SW 1271 (cell line): ENCODE results near the gene DNAJB4.
"Not testable (repeated sequence)": the region's sequence is repeated elsewhere in the genome, so short reads cannot be mapped to it uniquely, and the experiment has no call there.

Experiments
- DNase-seq, 2 experiments: peaks; one replicate each; lab custom pipeline; 2025; lab: John Stamatoyannopoulos, UW

The DNAJB4 gene

GRCh38 chr1:78004719-78005447, at the start of gene DNAJB4:
Gene DNAJB4, plus strand, starts transcription at chr1:78004939. Its CDS starts 172 bp downstream, at chr1:78005111.
- DNase-seq = peak; percentile 69 to 95

GRCh38 chr1:77955709-77956108, 49.0 kb upstream of the DNAJB4 start:
- no peak for DNase-seq

GRCh38 chr1:77956464-77956863, 48.3 kb upstream of the DNAJB4 start:
- DNase-seq = no peak

- DNase-seq = no peak
Observed at GRCh38 chr1:77958391-77958790, 46.3 kb upstream of the DNAJB4 start.

GRCh38 chr1:77958850-77959249, 45.9 kb upstream of the DNAJB4 start:
- no peak for DNase-seq

GRCh38 chr1:77961392-77961791, 43.3 kb upstream of the DNAJB4 start:
- no peak for DNase-seq

- no peak for DNase-seq
Observed at GRCh38 chr1:77966291-77966690, 38.4 kb upstream of the DNAJB4 start.

- no peak for DNase-seq
Observed at GRCh38 chr1:77970192-77970591, 34.5 kb upstream of the DNAJB4 start.

- no peak for DNase-seq
Observed at GRCh38 chr1:77972080-77972479, 32.7 kb upstream of the DNAJB4 start.

- DNase-seq = no peak
Observed at GRCh38 chr1:77975386-77975785, 29.4 kb upstream of the DNAJB4 start.

GRCh38 chr1:77975907-77976306, 28.8 kb upstream of the DNAJB4 start:
- no peak for DNase-seq

- DNase-seq = peak in 1 of 2 experiments; percentile 7
Observed at GRCh38 chr1:77976433-77977076, 28.2 kb upstream of the DNAJB4 start.

- DNase-seq = no peak
Observed at GRCh38 chr1:77977989-77978292, 26.8 kb upstream of the DNAJB4 start.

- peak; percentile 69 to 86 for DNase-seq
Observed at GRCh38 chr1:77978293-77978968, 26.3 kb upstream of the DNAJB4 start.

GRCh38 chr1:77978969-77979876, 25.5 kb upstream of the DNAJB4 start, which contains the start of gene FUBP1:
Gene FUBP1, minus strand, starts transcription at chr1:77979072. Its CDS starts 68 bp downstream, at chr1:77979004.
- peak; percentile 78 to 96 for DNase-seq

GRCh38 chr1:77983352-77983996, 21.3 kb upstream of the DNAJB4 start:
- DNase-seq = not testable (repeated sequence)

- no peak for DNase-seq
Observed at GRCh38 chr1:77983997-77984355, 20.8 kb upstream of the DNAJB4 start.

- DNase-seq = no peak
Observed at GRCh38 chr1:77984629-77985028, 20.1 kb upstream of the DNAJB4 start.

GRCh38 chr1:77986810-77987209, 17.9 kb upstream of the DNAJB4 start:
- DNase-seq = no peak

GRCh38 chr1:77987919-77988318, 16.8 kb upstream of the DNAJB4 start:
- DNase-seq = no peak

GRCh38 chr1:77989744-77990143, 15.0 kb upstream of the DNAJB4 start:
- no peak for DNase-seq
